ENCODE measurements around the gene PVALEF. TPM values are rescaled to one million over a fixed set of nuclear protein-coding genes. Genes with fewer than 3 reads are reported as not detected.
A peak's percentile ranks its signal among the peaks of the same experiment; 100 is the strongest.

Gene PVALEF
- total RNA-seq, 1 donor = not detected

- TF ChIP-seq CTCF (IDR thresholded peaks at IDR 0.05; ENCODE audit: insufficient read depth, low read depth, low read length) = no peak
- no peak for DNase-seq (ENCODE audit: low read depth)
- no peak overlapping the region for H3K4me3 ChIP-seq (ENCODE audit: low read depth, low read length)
These were observed 3.3 kb upstream of the PVALEF start for GRCh38 chr17:81161972-81162371.

- DNase-seq (ENCODE audit: low read depth) = no peak
- TF ChIP-seq CTCF (IDR thresholded peaks at IDR 0.05; ENCODE audit: insufficient read depth, low read depth, low read length) = no peak
- H3K4me3 ChIP-seq (ENCODE audit: low read depth, low read length) = no peak overlapping the region
These were observed 2.8 kb upstream of the PVALEF start for GRCh38 chr17:81162491-81162890.

- no peak for TF ChIP-seq CTCF (IDR thresholded peaks at IDR 0.05; ENCODE audit: insufficient read depth, low read depth, low read length)
- H3K4me3 ChIP-seq (ENCODE audit: low read depth, low read length) = no peak overlapping the region
- no peak for DNase-seq (ENCODE audit: low read depth)
These were observed 2.1 kb upstream of the PVALEF start for GRCh38 chr17:81163051-81163695.

- no peak for TF ChIP-seq CTCF (IDR thresholded peaks at IDR 0.05; ENCODE audit: insufficient read depth, low read depth, low read length)
- H3K4me3 ChIP-seq (ENCODE audit: low read depth, low read length) = no peak overlapping the region
- DNase-seq (ENCODE audit: low read depth) = no peak
These were observed 1.5 kb upstream of the PVALEF start for GRCh38 chr17:81163703-81164370.

GRCh38 chr17:81164371-81165245, 699 bp upstream of the PVALEF start:
- no peak overlapping the region for H3K4me3 ChIP-seq (ENCODE audit: low read depth, low read length)
- no peak for DNase-seq (ENCODE audit: low read depth)
- no peak for TF ChIP-seq CTCF (IDR thresholded peaks at IDR 0.05; ENCODE audit: insufficient read depth, low read depth, low read length)

- no peak for DNase-seq (ENCODE audit: low read depth)
- no peak for TF ChIP-seq CTCF (IDR thresholded peaks at IDR 0.05; ENCODE audit: insufficient read depth, low read depth, low read length)
- peak within 1 kb of the TSS; percentile 15 for H3K4me3 ChIP-seq (ENCODE audit: low read depth, low read length)
These were observed 756 bp downstream of the PVALEF start, which contains the start of gene AATK for GRCh38 chr17:81166033-81166492. TSS of gene AATK (minus strand) at chr17:81166221. CDS start at chr17:81165992, 229 bp downstream.
